HEK293 (cell line): Measurements from ENCODE around the gene DIP2C.
A peak's percentile ranks its signal among the peaks of the same experiment; 100 is the strongest.

ENCODE experiments used
- CTCF ChIA-PET: fragments of 350-600 bp; formaldehyde crosslinking; extraction: SDS; loops from one replicate; lab custom pipeline; 2021; ENCODE audit warnings: antibody characterized with exemption; lab: Yijun Ruan, JAX
- POLR2A ChIA-PET: fragments of 300-600 bp; formaldehyde crosslinking; extraction: SDS; loops from one replicate; lab custom pipeline; 2020; ENCODE audit warnings: antibody characterized with exemption, inconsistent platforms; lab: Yijun Ruan, JAX
- H3K27ac ChIP-seq: fragments of 200-500 bp; sonication (Bioruptor generic); 2 replicates; pipeline ENCODE4 v1.5.1; 2014; ENCODE audit warnings: low read depth, low read length, control low read depth, inconsistent platforms; ENCODE audit errors: extremely low read depth
- H3K36me3 ChIP-seq, 2 experiments: fragments of 200-500 bp in 1 of 2; sonication (Bioruptor generic) in 1 of 2; 1 replicate in 1 of 2; 2 replicates in 1 of 2; pipeline ENCODE4 v1.5.1; 2014 to 2017; ENCODE audit warnings: inconsistent platforms in 2 of 2, low read length in 2 of 2; ENCODE audit not compliant: control insufficient read depth in 2 of 2, insufficient read depth in 1 of 2
- H3K4me1 ChIP-seq: fragments of 200-500 bp; sonication (Bioruptor generic); 2 replicates; pipeline ENCODE4 v1.5.1; 2014; ENCODE audit warnings: mild to moderate bottlenecking, low read length, inconsistent platforms; ENCODE audit not compliant: control insufficient read depth, insufficient read depth
- H3K4me3 ChIP-seq: 2 replicates; pipeline ENCODE4 v1.5.1; 2011; ENCODE audit warnings: low read depth, mild to moderate bottlenecking, control low read depth, low read length, moderate library complexity
- H3K9me3 ChIP-seq: fragments of 200-500 bp; sonication (Bioruptor generic); 2 replicates; pipeline ENCODE4 v1.5.1; 2014; ENCODE audit warnings: low read depth, low read length, inconsistent platforms; ENCODE audit not compliant: control insufficient read depth, insufficient read depth
- KLF16 ChIP-seq: fragments of 450-650 bp; formaldehyde crosslinking; IDR thresholded peaks from 2 replicates; pipeline ENCODE4 v1.5.1; 2017; ENCODE audit warnings: missing biosample characterization, missing genetic modification characterization
- SCRT1 ChIP-seq: fragments of 450-650 bp; formaldehyde crosslinking; IDR thresholded peaks from 2 replicates; pipeline ENCODE4 v1.5.1; 2016; ENCODE audit warnings: missing biosample characterization, missing genetic modification characterization, borderline replicate concordance
- SCRT2 ChIP-seq: fragments of 450-650 bp; formaldehyde crosslinking; IDR thresholded peaks from 2 replicates; pipeline ENCODE4 v1.5.1; 2016; ENCODE audit warnings: missing biosample characterization, missing genetic modification characterization
- SETDB1 ChIP-seq: IDR thresholded peaks from one replicate; pipeline ENCODE4 v1.6.1; 2017; ENCODE audit warnings: mild to moderate bottlenecking, low read length, moderate library complexity, mixed read lengths; ENCODE audit not compliant: insufficient read length
- SP7 ChIP-seq: fragments of 450-650 bp; formaldehyde crosslinking; IDR thresholded peaks from 2 replicates; pipeline ENCODE4 v1.5.1; 2016; ENCODE audit warnings: missing biosample characterization, missing genetic modification characterization
- ZBTB11 ChIP-seq: fragments of 450-650 bp; formaldehyde crosslinking; conservative IDR thresholded peaks from 2 replicates; pipeline ENCODE4 v1.5.1; 2016; ENCODE audit warnings: low read depth, missing biosample characterization, missing genetic modification characterization
- ZBTB21 ChIP-seq: fragments of 450-650 bp; formaldehyde crosslinking; IDR thresholded peaks from 2 replicates; pipeline ENCODE4 v1.5.1; 2017; ENCODE audit warnings: missing biosample characterization, missing genetic modification characterization
- ZFP41 ChIP-seq: fragments of 450-650 bp; formaldehyde crosslinking; IDR thresholded peaks from 2 replicates; pipeline ENCODE4 v1.5.1; 2016; ENCODE audit warnings: missing biosample characterization, missing genetic modification characterization, borderline replicate concordance
- ZNF112 ChIP-seq: fragments of 450-650 bp; formaldehyde crosslinking; IDR thresholded peaks from 2 replicates; pipeline ENCODE4 v1.5.0; 2017; ENCODE audit warnings: missing biosample characterization, missing genetic modification characterization
- ZNF19 ChIP-seq: fragments of 450-650 bp; formaldehyde crosslinking; IDR thresholded peaks from 2 replicates; pipeline ENCODE4; 2016; ENCODE audit warnings: missing biosample characterization, missing genetic modification characterization, low read depth
- ZNF221 ChIP-seq: fragments of 450-650 bp; formaldehyde crosslinking; IDR thresholded peaks from 2 replicates; pipeline ENCODE4 v1.5.1; 2017; ENCODE audit warnings: missing biosample characterization, missing genetic modification characterization, borderline replicate concordance
- ZNF37A ChIP-seq: fragments of 450-650 bp; IDR thresholded peaks from 2 replicates; pipeline ENCODE4 v1.5.1; 2018; ENCODE audit warnings: missing biosample characterization, missing genetic modification characterization
- ZNF600 ChIP-seq: fragments of 450-650 bp; formaldehyde crosslinking; IDR thresholded peaks from 2 replicates; pipeline ENCODE4 v1.5.1; 2016; ENCODE audit warnings: missing biosample characterization, missing genetic modification characterization
- ZNF654 ChIP-seq: fragments of 450-650 bp; formaldehyde crosslinking; IDR thresholded peaks from 2 replicates; pipeline ENCODE4 v1.5.1; 2016; ENCODE audit warnings: low read depth, missing biosample characterization, missing genetic modification characterization
- ZNF660 ChIP-seq: fragments of 450-650 bp; IDR thresholded peaks from 2 replicates; pipeline ENCODE4 v1.5.1; 2018; ENCODE audit warnings: missing biosample characterization, mild to moderate bottlenecking, missing genetic modification characterization
- ZNF704 ChIP-seq: fragments of 450-650 bp; formaldehyde crosslinking; IDR thresholded peaks from 2 replicates; pipeline ENCODE4 v1.5.1; 2016; ENCODE audit warnings: missing biosample characterization, missing genetic modification characterization
- ZSCAN16 ChIP-seq: fragments of 450-650 bp; formaldehyde crosslinking; IDR thresholded peaks from 2 replicates; pipeline ENCODE4 v1.5.1; 2016; ENCODE audit warnings: missing biosample characterization, missing genetic modification characterization
- ZXDB ChIP-seq: fragments of 450-650 bp; formaldehyde crosslinking; IDR thresholded peaks from 2 replicates; pipeline ENCODE4 v1.5.1; 2016; ENCODE audit warnings: missing biosample characterization, missing genetic modification characterization
- TF ChIP-seq, protein P1 (sequence below): fragments of 450-650 bp; formaldehyde crosslinking; IDR thresholded peaks from 2 replicates; pipeline ENCODE4 v1.5.1; 2016; ENCODE audit warnings: missing biosample characterization, missing genetic modification characterization

The DIP2C gene

GRCh38 chr10:575402-576129, 113.9 kb downstream of the DIP2C start:
- no peaks in the 10 kb centered on the region for H3K9me3 ChIP-seq
- no peaks in the 10 kb centered on the region for H3K4me1 ChIP-seq
- no peak overlapping the region for H3K27ac ChIP-seq
- H3K4me3 ChIP-seq, result no peak overlapping the region
- TF ChIP-seq ZNF660 (tag by site-specific recombination) (no peak), SCRT2 (tag by site-specific recombination) (peak; percentile 72), ZBTB21 (tag by site-specific recombination) (no peak), SCRT1 (tag by site-specific recombination) (no peak), SETDB1 (no peak), ZSCAN16 (tag by site-specific recombination) (no peak), ZNF37A (tag by site-specific recombination) (no peak)
- TF ChIP-seq, protein P1, sequence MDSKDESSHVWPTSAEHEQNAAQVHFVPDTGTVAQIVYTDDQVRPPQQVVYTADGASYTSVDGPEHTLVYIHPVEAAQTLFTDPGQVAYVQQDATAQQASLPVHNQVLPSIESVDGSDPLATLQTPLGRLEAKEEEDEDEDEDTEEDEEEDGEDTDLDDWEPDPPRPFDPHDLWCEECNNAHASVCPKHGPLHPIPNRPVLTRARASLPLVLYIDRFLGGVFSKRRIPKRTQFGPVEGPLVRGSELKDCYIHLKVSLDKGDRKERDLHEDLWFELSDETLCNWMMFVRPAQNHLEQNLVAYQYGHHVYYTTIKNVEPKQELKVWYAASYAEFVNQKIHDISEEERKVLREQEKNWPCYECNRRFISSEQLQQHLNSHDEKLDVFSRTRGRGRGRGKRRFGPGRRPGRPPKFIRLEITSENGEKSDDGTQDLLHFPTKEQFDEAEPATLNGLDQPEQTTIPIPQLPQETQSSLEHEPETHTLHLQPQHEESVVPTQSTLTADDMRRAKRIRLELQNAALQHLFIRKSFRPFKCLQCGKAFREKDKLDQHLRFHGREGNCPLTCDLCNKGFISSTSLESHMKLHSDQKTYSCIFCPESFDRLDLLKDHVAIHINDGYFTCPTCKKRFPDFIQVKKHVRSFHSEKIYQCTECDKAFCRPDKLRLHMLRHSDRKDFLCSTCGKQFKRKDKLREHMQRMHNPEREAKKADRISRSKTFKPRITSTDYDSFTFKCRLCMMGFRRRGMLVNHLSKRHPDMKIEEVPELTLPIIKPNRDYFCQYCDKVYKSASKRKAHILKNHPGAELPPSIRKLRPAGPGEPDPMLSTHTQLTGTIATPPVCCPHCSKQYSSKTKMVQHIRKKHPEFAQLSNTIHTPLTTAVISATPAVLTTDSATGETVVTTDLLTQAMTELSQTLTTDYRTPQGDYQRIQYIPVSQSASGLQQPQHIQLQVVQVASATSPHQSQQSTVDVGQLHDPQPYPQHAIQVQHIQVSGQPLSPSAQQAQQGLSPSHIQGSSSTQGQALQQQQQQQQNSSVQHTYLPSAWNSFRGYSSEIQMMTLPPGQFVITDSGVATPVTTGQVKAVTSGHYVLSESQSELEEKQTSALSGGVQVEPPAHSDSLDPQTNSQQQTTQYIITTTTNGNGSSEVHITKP, result no peak
- ChIA-PET POLR2A (no interaction called here), CTCF (interaction anchor here (0.9 kb wide), 1 partner anchor 25 kb away, joined by 4 read pairs; no protein-coding TSS in a partner anchor)
- H3K36me3 ChIP-seq, result no peaks in the 10 kb centered on the region

DNA sequence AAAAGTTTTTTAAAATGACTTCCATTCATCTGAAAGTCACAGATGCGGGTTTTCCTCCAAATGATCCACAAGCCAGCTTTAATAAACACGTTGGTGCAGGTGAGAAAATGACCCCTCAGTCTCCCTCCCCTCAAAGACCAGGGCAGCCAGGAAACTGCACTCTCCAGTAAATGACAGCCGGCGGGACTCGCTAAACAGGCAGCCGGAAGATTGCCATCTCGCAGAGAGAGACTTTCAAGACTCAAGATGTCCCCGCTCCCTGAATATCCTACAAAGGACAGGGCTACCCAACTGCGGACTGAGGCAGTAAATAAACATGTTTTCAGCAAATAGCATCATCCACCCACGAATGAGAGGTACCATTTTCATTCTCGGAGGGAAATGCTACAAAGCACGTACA, 116.8 kb downstream of the DIP2C start:
- no peaks in the 10 kb centered on the region for H3K4me1 ChIP-seq
- no peaks in the 10 kb centered on the region for H3K9me3 ChIP-seq
- POLR2A ChIA-PET, result no interaction called here
- H3K36me3 ChIP-seq, result no peaks in the 10 kb centered on the region
- CTCF ChIA-PET, result no interaction called here
- H3K4me3 ChIP-seq, result no peak overlapping the region
- TF ChIP-seq ZNF704 (tag by site-specific recombination) (no peak), ZNF600 (tag by site-specific recombination) (no peak), ZNF221 (no peak), ZNF654 (no peak), KLF16 (no peak), SP7 (tag by site-specific recombination) (no peak)
- H3K27ac ChIP-seq, result no peak overlapping the region

DNA sequence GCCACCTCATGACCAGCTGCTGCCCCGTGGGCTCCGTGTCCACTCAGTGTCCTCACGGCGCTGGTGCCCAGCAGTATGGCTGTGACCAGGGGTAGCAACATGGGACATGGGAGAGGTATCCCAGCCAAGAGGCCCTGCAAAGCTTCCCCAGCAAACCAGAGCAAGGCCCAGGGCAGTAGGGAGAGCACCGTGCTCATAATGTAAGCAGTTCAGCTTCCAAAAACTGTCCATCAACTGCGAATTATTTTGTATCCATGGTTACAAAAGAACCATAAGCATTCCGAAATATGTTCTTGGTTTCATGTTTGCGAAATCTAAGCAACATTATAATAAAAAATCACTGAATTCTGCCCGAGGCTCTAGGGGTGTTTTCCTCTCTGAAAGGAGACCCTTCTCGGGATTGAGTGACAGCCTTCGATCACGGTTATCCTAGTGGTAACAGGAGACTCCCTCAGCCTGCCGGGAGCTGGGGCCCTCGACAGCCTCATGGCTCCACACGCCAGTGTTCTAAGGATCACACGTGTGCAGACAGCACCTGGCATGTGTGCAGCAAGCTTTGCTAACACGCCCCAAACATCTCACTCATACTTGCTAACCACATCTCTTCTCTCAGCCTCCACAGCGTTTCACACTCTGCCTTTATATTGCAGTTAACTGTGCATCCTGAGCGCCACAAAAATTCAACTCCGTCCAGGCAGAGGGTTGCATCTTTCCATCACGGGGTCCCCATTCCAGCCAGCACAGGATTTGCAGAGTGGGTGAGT, 117.6 kb downstream of the DIP2C start:
- H3K4me3 ChIP-seq, result no peak overlapping the region
- H3K4me1 ChIP-seq, result no peaks in the 10 kb centered on the region
- ChIA-PET CTCF (no interaction called here), POLR2A (no interaction called here)
- no peak overlapping the region for H3K27ac ChIP-seq
- H3K36me3 ChIP-seq, result no peaks in the 10 kb centered on the region
- H3K9me3 ChIP-seq, result no peaks in the 10 kb centered on the region
- no peak for TF ChIP-seq ZFP41 (tag by site-specific recombination)
- TF ChIP-seq ZNF112 (tag by site-specific recombination), result no peak
- no peak for TF ChIP-seq ZNF19 (tag by site-specific recombination)
- TF ChIP-seq ZBTB11 (tag by site-specific recombination), result no peak
- TF ChIP-seq ZXDB (tag by site-specific recombination), result no peak
- TF ChIP-seq, all 188 proteins: peak for 0
